MCF 10A (cell line): ENCODE results near the gene MYOM1. TPM values are rescaled to one million over a fixed set of nuclear protein-coding genes. Genes with fewer than 3 reads are reported as not detected.

Experiments
- BruUV-seq: library from RNA; stranded (reverse); fragments of 400-500 nt; replicated peaks from 2 replicates; lab custom pipeline; 2021; lab: Mats Ljungman, UMichigan
- CTCF ChIA-PET: fragments of 300-600 bp; sonication (Branson Sonifier 250); formaldehyde crosslinking; extraction: SDS; loops from one replicate; lab custom pipeline; 2021; ENCODE audit warnings: antibody characterized with exemption, inconsistent platforms; lab: Yijun Ruan, JAX
- POLR2A ChIA-PET: fragments of 300-600, 350-650 bp; sonication (Branson Sonifier 250); formaldehyde crosslinking; extraction: SDS; loops from one replicate; lab custom pipeline; 2020; ENCODE audit warnings: antibody characterized with exemption, inconsistent platforms; lab: Yijun Ruan, JAX
- DNase-seq: peaks from one replicate; pipeline ENCODE4 v3.0.0-alpha.2; 2018; ENCODE audit not compliant: unreplicated experiment
- H3K27ac Mint-ChIP-seq: one replicate; pipeline ENCODE4 v1.8.0; 2022; ENCODE audit warnings: mild to moderate bottlenecking, low read depth, mixed read lengths; ENCODE audit not compliant: unreplicated experiment
- H3K27me3 Mint-ChIP-seq: one replicate; pipeline ENCODE4 v1.8.0; 2022; ENCODE audit warnings: mixed read lengths; ENCODE audit not compliant: insufficient read depth, unreplicated experiment
- H3K36me3 Mint-ChIP-seq: one replicate; pipeline ENCODE4 v1.8.0; 2022; ENCODE audit warnings: mild to moderate bottlenecking, moderate library complexity, mixed read lengths; ENCODE audit not compliant: insufficient read depth, unreplicated experiment
- H3K4me1 Mint-ChIP-seq: one replicate; pipeline ENCODE4 v1.8.0; 2022; ENCODE audit warnings: mixed read lengths; ENCODE audit not compliant: insufficient read depth, unreplicated experiment
- H3K4me3 Mint-ChIP-seq: one replicate; pipeline ENCODE4 v1.8.0; 2022; ENCODE audit warnings: mild to moderate bottlenecking, moderate library complexity, mixed read lengths; ENCODE audit not compliant: unreplicated experiment
- H3K9me3 Mint-ChIP-seq: one replicate; pipeline ENCODE4 v1.8.0; 2022; ENCODE audit warnings: mixed read lengths; ENCODE audit not compliant: unreplicated experiment
- intact Hi-C: fragments of 100-400 bp; cut with micrococcal nuclease; formaldehyde crosslinking; loops from 2 replicates; pipeline ENCODE4 v1.14.1; 2022
- total RNA-seq: library from RNA; stranded (reverse); gene quantifications from 2 replicates; pipeline ENCODE4 v1.2.3, GENCODE V29; 2022
- TF ChIP-seq, protein P1 (sequence below): fragments of 200-600 bp; IDR thresholded peaks from one replicate; pipeline ENCODE4 v1.8.0; 2022; ENCODE audit warnings: antibody characterized with exemption, mild to moderate bottlenecking; ENCODE audit not compliant: unreplicated experiment

MYOM1 gene
- total RNA-seq, 1 experiment from 2014 or later = 0.21 TPM

DNA sequence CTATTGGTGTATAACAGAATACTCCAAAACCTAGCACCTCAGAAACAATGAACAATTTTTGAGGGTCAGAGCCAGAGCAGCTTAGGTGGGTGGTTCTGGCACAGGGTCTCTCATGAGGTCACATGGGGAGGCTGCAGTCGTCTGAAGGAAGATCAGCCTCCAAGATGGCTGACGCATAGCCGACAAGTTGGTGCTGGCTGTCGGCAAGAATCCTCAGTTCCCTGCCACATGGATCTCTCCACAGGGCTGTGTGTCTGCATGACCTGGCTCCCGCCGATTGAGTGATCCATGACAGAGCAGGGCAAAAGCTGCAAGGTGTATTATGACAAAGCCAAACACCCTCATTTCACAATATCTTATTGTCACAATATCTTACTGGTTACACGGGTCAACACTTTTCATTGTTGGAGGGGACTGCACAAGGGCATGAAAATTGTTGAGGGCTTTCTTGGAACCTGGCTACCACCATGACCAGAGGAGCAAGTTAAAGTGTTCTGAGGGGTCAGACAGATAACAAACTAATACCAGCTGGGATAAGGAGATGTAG is 46.4 kb upstream of the MYOM1 start:
- intact Hi-C loops = no loop called here
- TF ChIP-seq, protein P1, sequence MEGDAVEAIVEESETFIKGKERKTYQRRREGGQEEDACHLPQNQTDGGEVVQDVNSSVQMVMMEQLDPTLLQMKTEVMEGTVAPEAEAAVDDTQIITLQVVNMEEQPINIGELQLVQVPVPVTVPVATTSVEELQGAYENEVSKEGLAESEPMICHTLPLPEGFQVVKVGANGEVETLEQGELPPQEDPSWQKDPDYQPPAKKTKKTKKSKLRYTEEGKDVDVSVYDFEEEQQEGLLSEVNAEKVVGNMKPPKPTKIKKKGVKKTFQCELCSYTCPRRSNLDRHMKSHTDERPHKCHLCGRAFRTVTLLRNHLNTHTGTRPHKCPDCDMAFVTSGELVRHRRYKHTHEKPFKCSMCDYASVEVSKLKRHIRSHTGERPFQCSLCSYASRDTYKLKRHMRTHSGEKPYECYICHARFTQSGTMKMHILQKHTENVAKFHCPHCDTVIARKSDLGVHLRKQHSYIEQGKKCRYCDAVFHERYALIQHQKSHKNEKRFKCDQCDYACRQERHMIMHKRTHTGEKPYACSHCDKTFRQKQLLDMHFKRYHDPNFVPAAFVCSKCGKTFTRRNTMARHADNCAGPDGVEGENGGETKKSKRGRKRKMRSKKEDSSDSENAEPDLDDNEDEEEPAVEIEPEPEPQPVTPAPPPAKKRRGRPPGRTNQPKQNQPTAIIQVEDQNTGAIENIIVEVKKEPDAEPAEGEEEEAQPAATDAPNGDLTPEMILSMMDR = no peak
- H3K4me1 Mint-ChIP-seq = peaks cover 60% of the 10 kb centered on the region

DNA sequence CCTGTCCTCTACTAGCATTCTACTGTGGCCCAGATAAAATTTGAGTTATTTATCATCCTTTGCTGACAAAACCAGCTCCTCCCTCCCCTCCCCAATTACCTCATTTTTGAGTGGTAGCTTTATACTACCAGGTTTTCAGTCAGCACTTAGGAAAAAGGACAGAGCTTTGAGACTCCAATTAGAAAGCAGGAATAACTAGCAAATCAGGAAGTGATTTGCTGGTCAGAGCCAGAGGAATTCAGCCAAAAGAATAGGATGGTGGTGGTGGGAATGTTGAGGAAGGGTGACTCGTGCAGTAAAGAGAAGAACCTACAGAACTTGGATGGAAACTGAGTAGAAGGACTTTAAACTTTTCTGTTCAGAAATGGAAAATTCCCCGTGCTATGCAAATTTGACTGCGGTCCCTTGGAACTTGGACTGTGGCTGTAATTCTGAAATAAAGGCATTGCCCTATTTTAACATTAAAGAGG is 45.8 kb upstream of the MYOM1 start:
- H3K27me3 Mint-ChIP-seq = no peaks in the 10 kb centered on the region
- DNase-seq = no peak
- peak overlapping the region; percentile 71 for H3K27ac Mint-ChIP-seq
- no TSS peak for BruUV-seq
- H3K36me3 Mint-ChIP-seq = peaks cover 10% of the 10 kb centered on the region
- ChIA-PET POLR2A (interaction anchor here (0.7 to 5.3 kb wide), 12 partner anchors 8 to 361 kb away, joined by 3 to 168 read pairs (median 6); partner anchors contain the start of gene MYL12A), CTCF (interaction anchor here (0.6 to 1.0 kb wide), 4 partner anchors 189 to 401 kb away, joined by 3 to 4 read pairs (median 4); no protein-coding TSS in a partner anchor)
- no peaks in the 10 kb centered on the region for H3K9me3 Mint-ChIP-seq
- H3K4me3 Mint-ChIP-seq = peak overlapping the region; percentile 53
- intact Hi-C loops = no loop called here
- peaks cover 61% of the 10 kb centered on the region for H3K4me1 Mint-ChIP-seq
- TF ChIP-seq, protein P1 = no peak

More for the DNA sequence above, 46.4 kb upstream of the MYOM1 start:
- ChIA-PET CTCF (interaction anchor here (0.7 to 1.6 kb wide), 4 partner anchors 189 to 400 kb away, joined by 3 to 4 read pairs (median 4); no protein-coding TSS in a partner anchor), POLR2A (interaction anchor here (0.7 to 5.3 kb wide), 13 partner anchors 10 to 399 kb away, joined by 3 to 168 read pairs (median 4); partner anchors contain the start of gene MYL12A)
- Mint-ChIP-seq H3K27ac (peak overlapping the region; percentile 71), H3K27me3 (no peaks in the 10 kb centered on the region), H3K36me3 (peaks cover 10% of the 10 kb centered on the region), H3K4me3 (peak overlapping the region; percentile 53), H3K9me3 (no peaks in the 10 kb centered on the region)
- no TSS peak for BruUV-seq
- DNase-seq = peak; percentile 64

- Mint-ChIP-seq H3K4me1 (peaks cover 58% of the 10 kb centered on the region), H3K27me3 (no peaks in the 10 kb centered on the region), H3K9me3 (no peaks in the 10 kb centered on the region), H3K27ac (peak overlapping the region; percentile 82), H3K36me3 (peaks cover 16% of the 10 kb centered on the region), H3K4me3 (peak overlapping the region; percentile 80)
- POLR2A ChIA-PET = interaction anchor here (0.6 to 5.3 kb wide), 9 partner anchors 9 to 388 kb away, joined by 3 to 168 read pairs (median 13); partner anchors contain the start of gene MYL12A
- no TSS peak for BruUV-seq
- DNase-seq = no peak
- CTCF ChIA-PET = interaction anchor here (0.9 to 1.6 kb wide), 7 partner anchors 16 to 402 kb away, joined by 3 to 7 read pairs (median 5); partner anchors contain the start of gene MYL12A
- intact Hi-C loops = loop anchor here (5.0 kb wide), 1 partner anchor 328 kb away; no protein-coding TSS in a partner anchor
- TF ChIP-seq, protein P1 = no peak
Observed at GRCh38 chr18:3264362-3264761, 44.6 kb upstream of the MYOM1 start.

GRCh38 chr18:3263132-3263700 is 43.4 kb upstream of the MYOM1 start:
- no peak for DNase-seq
- H3K9me3 Mint-ChIP-seq = no peaks in the 10 kb centered on the region
- no peaks in the 10 kb centered on the region for H3K27me3 Mint-ChIP-seq
- no TSS peak for BruUV-seq
- H3K4me3 Mint-ChIP-seq = peak overlapping the region; percentile 80
- intact Hi-C loops = loop anchor here (5.0 kb wide), 1 partner anchor 329 kb away; no protein-coding TSS in a partner anchor
- H3K36me3 Mint-ChIP-seq = peaks cover 19% of the 10 kb centered on the region
- peaks cover 51% of the 10 kb centered on the region for H3K4me1 Mint-ChIP-seq
- ChIA-PET CTCF (interaction anchor here (0.6 to 1.6 kb wide), 8 partner anchors 35 to 404 kb away, joined by 3 to 7 read pairs (median 4); no protein-coding TSS in a partner anchor), POLR2A (interaction anchor here (0.6 to 5.3 kb wide), 23 partner anchors 8 to 604 kb away, joined by 3 to 168 read pairs (median 5); partner anchors contain the start of gene MYL12A)
- H3K27ac Mint-ChIP-seq = peak overlapping the region; percentile 82
- TF ChIP-seq, protein P1 = no peak
